Right kidney (tissue), 1 donor: Measurements from ENCODE around the gene IFITM10.
A peak's percentile ranks its signal among the peaks of the same experiment; 100 is the strongest.

ENCODE experiments used
- DNase-seq: peaks from one replicate; pipeline ENCODE4 v3.0.0-alpha.2; 2016

The IFITM10 gene

GRCh38 chr11:1714908-1715885, 35.2 kb downstream of the IFITM10 start:
- no peak for DNase-seq

DNA sequence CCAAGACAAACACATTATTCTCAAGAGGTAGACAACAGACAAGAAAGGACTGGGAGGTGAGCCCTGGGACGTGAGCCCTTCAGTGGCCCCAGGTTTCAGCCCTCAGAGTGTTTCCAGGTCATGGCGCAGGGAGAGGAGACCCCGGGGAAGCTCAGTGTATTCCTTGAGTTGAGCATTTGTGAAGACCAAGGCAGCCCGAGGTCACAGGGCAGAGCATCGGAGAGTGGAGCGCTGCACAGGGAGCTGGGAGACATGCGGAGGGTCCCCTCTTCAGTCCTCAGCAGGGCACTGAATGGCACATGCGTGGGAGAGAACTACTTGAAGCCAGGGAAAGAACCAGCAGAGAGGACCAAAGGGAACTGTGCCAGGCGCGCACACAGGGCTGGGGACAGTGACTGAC, 41.7 kb downstream of the IFITM10 start:
- DNase-seq, result no peak

GRCh38 chr11:1707751-1708150, 42.6 kb downstream of the IFITM10 start:
- no peak for DNase-seq

- DNase-seq, result no peak
Observed at GRCh38 chr11:1706634-1707400, 43.6 kb downstream of the IFITM10 start.

GRCh38 chr11:1705126-1706052, 45.0 kb downstream of the IFITM10 start:
- DNase-seq, result no peak

GRCh38 chr11:1703146-1703545, 47.2 kb downstream of the IFITM10 start:
- no peak for DNase-seq

DNA sequence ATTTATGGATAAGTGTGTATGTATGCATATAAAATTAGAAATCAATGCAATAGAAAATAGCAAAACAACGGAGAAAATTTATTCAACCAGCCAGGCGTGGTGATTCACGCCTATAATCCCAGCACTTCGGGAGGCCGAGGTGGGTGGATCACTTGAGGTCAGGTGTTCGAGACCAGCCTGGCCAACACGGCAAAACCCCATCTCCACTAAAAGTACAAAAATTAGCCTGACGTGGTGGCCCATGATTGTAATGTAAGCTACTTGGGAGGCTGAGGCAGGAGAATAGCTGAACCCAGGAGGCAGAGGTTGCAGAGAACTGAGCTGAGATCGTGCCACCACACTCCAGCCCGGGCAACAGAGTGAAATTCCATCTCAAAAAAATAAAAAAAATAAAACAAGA, 47.9 kb downstream of the IFITM10 start:
- DNase-seq, result no peak

DNA sequence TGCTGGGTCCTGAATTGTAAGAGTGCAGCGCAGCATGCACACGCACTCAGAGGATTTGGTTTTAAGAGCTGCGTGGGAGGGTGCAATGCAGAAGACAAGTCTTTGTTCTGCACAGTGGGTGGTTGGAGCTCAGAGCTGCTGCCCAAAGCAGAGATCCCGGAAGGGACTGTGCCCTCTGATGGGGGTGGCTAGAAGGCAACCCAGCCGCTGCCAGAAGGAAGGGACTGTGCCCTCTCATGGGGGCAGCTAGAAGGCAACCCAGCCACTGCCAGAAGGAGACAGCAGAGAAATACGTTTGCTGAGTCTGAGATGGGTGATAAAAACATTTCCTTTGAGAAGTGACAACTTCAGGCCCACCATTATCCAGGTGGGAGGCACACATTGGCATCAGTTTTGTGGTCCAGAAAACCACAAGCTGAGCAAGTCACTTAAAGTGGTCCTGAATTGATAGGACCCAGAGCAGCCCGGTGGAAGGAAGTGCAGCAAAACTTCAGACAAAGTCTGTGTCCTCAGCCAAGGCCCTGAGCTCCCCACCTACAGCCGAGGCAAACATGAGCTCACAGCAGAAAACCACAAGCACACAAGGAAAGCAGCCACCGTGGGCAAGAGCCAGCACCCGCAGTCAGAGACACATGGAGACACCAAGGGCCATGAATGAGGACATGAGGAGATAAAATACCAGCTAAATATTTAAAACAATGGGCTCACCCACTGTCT, 49.1 kb downstream of the IFITM10 start:
- DNase-seq, result no peak

DNA sequence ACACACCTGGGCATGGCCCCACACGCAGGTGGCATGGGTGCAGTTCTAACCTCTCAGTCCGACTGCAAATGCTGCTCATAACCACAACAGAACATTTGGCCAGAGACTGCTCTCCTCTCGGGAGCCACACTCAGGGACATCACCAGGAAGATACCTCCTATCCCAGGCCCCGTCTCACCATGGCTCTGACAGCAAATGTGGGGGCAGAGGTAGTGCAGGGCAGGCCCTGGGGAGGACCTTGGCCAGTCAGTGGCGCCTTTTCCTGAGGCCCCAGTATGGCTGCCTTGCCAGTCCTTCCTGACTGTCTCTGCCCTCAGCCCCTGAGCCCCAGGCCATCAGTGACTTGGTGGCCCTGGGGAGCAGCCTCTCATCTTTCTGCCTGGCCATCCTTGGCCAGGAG, 50.6 kb downstream of the IFITM10 start:
- DNase-seq, result no peak

DNA sequence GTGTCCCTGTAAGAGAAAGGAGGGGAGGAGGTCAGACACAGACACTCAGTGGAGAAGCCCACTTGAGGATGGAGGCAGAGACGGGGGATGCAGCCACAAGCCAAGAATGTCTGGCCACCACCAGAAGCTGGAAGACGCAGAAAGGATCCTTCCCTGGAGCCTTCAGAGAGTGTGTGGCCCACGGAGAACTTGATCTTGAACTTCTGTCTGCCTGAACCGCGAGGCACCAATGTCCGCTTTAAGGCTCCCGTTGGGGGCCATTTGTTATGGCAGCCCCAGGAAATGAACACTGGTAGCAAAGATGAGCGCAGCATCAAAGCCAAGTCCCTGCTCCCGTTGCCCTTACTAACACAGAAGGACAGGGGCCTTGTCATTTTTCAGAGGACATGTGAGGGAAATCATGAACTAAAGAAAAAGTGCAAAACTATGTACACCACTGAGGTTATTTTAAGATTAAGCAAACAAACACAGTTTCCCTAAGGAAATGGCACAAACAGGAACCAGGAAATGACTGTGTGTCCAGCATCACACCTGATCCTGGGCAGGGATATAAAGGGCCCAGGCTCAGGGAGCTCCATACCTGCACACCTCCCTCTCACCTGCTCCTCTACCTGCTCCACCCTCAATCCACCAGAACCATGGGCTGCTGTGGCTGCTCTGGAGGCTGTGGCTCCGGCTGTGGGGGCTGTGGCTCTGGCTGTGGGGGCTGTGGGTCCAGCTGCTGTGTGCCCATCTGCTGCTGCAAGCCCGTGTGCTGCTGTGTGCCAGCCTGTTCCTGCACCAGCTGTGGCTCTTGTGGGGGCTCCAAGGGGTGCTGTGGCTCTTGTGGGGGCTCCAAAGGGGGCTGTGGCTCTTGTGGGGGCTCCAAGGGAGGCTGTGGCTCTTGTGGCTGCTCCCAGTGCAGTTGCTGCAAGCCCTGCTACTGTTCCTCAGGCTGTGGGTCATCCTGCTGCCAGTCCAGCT, 53.5 kb downstream of the IFITM10 start, which contains the start of gene KRTAP5-6:
KRTAP5-6 (plus strand) TSS at position 588 of the 963 bp plus-strand sequence; CDS start at position 639, 51 bp downstream.
- DNase-seq, result no peak

GRCh38 chr11:1695548-1696108, 54.8 kb downstream of the IFITM10 start:
- DNase-seq, result no peak

DNA sequence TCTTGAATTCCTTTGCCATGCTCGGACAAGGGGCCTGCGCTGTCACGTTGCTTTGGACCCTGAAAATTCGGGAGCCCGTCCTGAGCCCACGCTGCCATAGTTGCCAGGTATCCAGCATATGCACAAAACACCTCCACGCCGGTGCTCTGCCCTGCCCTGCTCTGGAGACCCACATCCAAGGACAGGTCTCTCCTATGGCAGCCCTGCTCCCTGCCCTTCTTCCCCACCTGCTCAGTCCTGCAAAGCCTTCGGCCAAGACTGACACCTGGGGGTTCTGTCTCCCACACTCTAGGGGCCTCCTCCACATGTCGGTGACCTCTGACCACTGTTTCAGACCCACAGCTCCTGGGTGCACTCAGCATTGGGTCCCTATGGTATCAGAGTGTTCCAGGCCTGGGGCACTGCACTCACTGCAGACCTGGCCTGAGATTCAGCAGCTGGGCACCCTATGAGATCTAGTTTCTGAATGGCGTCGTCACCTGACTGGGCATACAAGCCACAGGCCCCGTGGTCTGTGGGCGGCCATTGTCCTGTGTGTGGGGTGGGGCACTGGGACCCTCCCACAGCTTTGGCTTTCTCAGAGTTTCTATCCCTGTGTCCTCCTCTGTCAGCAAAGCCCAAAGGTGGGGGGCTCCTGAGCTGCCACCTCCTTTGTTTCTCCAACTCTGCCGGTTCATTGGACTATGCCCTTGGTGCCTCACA, 55.4 kb downstream of the IFITM10 start:
- DNase-seq, result no peak

GRCh38 chr11:1694064-1694845, 56.1 kb downstream of the IFITM10 start:
- peak; percentile 83 for DNase-seq

DNA sequence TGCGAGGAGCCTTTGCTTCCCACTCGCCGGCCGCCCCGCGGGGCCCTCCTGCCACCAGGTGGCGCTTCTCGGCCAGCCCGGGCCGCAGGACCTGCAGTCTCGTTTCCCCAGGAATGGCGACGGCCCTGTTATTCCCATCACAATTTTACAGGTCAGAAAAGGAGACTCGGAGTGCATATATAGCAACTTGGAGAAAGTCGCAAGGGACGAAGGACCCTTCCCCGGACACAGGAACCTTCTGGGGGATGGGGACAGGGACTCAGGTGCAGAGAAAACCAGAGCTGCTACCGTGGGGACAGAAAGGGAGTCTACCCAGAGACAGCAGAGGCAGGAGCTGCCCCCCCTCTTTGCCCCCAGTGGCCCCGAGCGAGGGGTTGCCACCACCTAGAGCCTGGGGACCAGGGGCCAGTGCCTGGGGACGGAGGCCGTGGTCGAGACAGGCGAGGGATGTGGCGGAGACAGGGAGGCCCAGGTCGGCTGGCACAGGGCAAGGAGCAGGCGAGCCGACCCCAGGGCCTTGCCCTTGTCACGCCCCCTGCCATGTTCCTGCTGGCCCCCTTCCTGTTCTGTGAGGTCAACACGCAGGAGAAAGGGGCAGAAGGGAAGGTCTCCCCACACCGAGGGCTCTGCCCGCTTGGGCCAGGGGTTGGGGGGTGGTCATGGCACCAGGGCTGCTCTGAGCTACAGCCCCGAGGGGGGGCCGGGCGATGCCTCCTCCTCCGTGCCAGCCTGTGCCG, 56.9 kb downstream of the IFITM10 start:
- DNase-seq, result peak; percentile 77

- DNase-seq, result no peak
Observed at GRCh38 chr11:1692708-1693326, 57.6 kb downstream of the IFITM10 start.

GRCh38 chr11:1691878-1692707, 58.3 kb downstream of the IFITM10 start:
- DNase-seq, result no peak
